ENCODE results near the gene EPAS1.

The EPAS1 gene

DNA sequence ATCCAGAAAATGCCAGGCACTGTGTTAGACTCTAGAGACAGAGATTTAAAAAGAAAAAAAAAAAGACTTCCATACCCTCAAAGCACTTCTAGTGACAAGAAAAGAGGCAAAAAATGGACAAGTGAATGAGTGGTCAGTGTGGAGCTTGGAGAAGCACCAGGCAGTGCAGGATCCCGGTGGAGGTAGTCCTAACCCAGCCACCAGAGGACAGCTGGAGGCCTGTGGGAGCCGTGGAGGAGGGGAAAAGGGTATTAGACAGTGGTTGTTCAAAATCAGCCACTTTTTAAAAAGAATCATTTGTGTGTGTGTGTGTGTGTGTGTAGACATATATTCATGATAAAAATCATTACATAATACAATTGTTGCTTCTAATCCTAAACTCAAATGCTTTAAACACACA lies 32.8 kb upstream of the EPAS1 start:
- TF ChIP-seq ZNF8 (CRISPR knock-in tag; IDR thresholded peaks at IDR 0.05) (no peak), TCF4 (CRISPR knock-in tag; IDR thresholded peaks at IDR 0.05; ENCODE audit: borderline replicate concordance) (no peak), ZNF70 (CRISPR knock-in tag; IDR thresholded peaks at IDR 0.05) (no peak)
- TF ChIP-seq, protein P1, sequence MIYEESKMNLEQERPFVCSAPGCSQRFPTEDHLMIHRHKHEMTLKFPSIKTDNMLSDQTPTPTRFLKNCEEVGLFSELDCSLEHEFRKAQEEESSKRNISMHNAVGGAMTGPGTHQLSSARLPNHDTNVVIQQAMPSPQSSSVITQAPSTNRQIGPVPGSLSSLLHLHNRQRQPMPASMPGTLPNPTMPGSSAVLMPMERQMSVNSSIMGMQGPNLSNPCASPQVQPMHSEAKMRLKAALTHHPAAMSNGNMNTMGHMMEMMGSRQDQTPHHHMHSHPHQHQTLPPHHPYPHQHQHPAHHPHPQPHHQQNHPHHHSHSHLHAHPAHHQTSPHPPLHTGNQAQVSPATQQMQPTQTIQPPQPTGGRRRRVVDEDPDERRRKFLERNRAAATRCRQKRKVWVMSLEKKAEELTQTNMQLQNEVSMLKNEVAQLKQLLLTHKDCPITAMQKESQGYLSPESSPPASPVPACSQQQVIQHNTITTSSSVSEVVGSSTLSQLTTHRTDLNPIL (CRISPR knock-in tag; IDR thresholded peaks at IDR 0.05; ENCODE audit: low read depth), result no peak
- ATAC-seq, result no peak

DNA sequence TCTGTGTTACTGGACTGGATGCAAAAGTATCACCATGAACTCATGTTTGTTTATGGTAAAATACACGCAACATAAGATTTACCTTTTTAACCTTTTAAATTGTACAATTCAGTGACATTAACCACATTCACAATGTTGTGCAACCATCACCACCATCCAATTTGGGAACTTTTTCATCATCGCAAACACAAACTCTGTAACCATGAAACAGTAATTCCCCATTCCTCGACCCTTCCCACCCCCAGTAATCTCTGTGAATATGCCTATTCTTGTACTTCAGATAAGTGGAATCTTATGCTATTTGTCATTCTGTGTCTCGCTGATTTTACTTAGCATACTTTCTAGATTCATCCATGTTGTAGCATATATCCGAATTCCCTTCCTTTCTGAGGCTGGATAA lies 31.1 kb upstream of the EPAS1 start:
- TF ChIP-seq ZNF8 (CRISPR knock-in tag; IDR thresholded peaks at IDR 0.05), result no peak
- TF ChIP-seq, protein P2, sequence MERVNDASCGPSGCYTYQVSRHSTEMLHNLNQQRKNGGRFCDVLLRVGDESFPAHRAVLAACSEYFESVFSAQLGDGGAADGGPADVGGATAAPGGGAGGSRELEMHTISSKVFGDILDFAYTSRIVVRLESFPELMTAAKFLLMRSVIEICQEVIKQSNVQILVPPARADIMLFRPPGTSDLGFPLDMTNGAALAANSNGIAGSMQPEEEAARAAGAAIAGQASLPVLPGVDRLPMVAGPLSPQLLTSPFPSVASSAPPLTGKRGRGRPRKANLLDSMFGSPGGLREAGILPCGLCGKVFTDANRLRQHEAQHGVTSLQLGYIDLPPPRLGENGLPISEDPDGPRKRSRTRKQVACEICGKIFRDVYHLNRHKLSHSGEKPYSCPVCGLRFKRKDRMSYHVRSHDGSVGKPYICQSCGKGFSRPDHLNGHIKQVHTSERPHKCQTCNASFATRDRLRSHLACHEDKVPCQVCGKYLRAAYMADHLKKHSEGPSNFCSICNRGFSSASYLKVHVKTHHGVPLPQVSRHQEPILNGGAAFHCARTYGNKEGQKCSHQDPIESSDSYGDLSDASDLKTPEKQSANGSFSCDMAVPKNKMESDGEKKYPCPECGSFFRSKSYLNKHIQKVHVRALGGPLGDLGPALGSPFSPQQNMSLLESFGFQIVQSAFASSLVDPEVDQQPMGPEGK (CRISPR knock-in tag; IDR thresholded peaks at IDR 0.05; ENCODE audit: borderline replicate concordance), result no peak
- no peak for TF ChIP-seq ZNF565 (CRISPR knock-in tag; conservative IDR thresholded peaks at IDR 0.05; ENCODE audit: low read depth)
- TF ChIP-seq OSR1 (CRISPR knock-in tag; IDR thresholded peaks at IDR 0.05), result no peak
- no peak for TF ChIP-seq TOX (CRISPR knock-in tag; IDR thresholded peaks at IDR 0.05; ENCODE audit: borderline replicate concordance)
- TF ChIP-seq, protein P3, sequence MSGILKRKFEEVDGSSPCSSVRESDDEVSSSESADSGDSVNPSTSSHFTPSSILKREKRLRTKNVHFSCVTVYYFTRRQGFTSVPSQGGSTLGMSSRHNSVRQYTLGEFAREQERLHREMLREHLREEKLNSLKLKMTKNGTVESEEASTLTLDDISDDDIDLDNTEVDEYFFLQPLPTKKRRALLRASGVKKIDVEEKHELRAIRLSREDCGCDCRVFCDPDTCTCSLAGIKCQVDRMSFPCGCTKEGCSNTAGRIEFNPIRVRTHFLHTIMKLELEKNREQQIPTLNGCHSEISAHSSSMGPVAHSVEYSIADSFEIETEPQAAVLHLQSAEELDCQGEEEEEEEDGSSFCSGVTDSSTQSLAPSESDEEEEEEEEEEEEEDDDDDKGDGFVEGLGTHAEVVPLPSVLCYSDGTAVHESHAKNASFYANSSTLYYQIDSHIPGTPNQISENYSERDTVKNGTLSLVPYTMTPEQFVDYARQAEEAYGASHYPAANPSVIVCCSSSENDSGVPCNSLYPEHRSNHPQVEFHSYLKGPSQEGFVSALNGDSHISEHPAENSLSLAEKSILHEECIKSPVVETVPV (CRISPR knock-in tag; IDR thresholded peaks at IDR 0.05), result no peak
- TF ChIP-seq ZFP3 (CRISPR knock-in tag; IDR thresholded peaks at IDR 0.05), result no peak
- no peak for TF ChIP-seq ZC3H10 (CRISPR knock-in tag; IDR thresholded peaks at IDR 0.05)
- TF ChIP-seq BACH2 (CRISPR knock-in tag; IDR thresholded peaks at IDR 0.05; ENCODE audit: borderline replicate concordance), result no peak
- no peak for TF ChIP-seq CSDC2 (CRISPR knock-in tag; IDR thresholded peaks at IDR 0.05)
- no peak for ATAC-seq

DNA sequence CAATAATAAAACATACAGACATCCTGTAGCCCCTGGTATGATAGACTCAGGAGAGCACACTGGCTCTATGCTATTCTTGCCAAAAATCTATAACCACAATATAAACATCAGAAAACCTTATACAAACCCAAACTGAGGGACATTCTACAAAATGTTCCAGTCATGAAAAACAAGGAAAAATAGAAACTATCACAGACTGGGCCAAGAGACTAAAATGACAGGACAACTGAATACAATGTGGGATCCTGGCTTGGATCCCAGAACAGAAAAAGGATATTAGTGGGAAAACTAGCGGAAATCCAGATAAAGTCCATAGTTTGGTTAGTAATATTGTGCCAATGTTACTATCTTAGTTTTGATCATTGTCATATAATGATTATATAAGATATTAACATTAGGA lies 29.6 kb upstream of the EPAS1 start:
- no peak for ATAC-seq
- TF ChIP-seq, protein P3 (CRISPR knock-in tag; IDR thresholded peaks at IDR 0.05), result no peak
- TF ChIP-seq ARNTL (CRISPR knock-in tag; IDR thresholded peaks at IDR 0.05; ENCODE audit: borderline replicate concordance, low read depth) (no peak), SNAI2 (CRISPR knock-in tag; IDR thresholded peaks at IDR 0.05) (no peak), ZNF8 (CRISPR knock-in tag; IDR thresholded peaks at IDR 0.05) (no peak), BACH2 (CRISPR knock-in tag; IDR thresholded peaks at IDR 0.05; ENCODE audit: borderline replicate concordance) (no peak)

DNA sequence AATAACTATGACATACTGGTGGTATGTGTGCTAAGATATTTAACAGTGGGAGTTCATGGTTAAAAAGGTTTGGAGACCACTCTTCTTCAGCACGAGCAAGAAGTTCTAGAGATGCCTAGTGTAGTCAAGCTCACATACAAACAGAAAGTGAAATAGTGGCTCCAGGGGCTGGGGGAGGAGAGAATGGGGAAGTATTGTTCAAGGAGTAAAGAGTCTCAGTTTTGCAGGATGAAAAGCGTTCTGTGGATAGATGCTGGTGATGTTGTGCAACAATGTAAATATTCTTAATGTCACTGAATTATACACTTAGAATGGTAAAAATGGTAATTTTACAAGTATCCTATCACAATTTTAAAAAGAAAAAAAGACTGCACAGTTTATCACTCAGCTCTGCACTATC lies 29.0 kb upstream of the EPAS1 start:
- ATAC-seq, result 0 out of 3 replicates have a peak, but pooled peaks have one; percentile 20
- TF ChIP-seq TOX (CRISPR knock-in tag; IDR thresholded peaks at IDR 0.05; ENCODE audit: borderline replicate concordance) (no peak), GLIS3 (CRISPR knock-in tag; IDR thresholded peaks at IDR 0.05) (no peak), ESRRG (CRISPR knock-in tag; IDR thresholded peaks at IDR 0.05) (no peak), ZFP3 (CRISPR knock-in tag; IDR thresholded peaks at IDR 0.05) (no peak), ZC3H10 (CRISPR knock-in tag; IDR thresholded peaks at IDR 0.05) (no peak), ISL1 (CRISPR knock-in tag; IDR thresholded peaks at IDR 0.05) (no peak), ZNF70 (CRISPR knock-in tag; IDR thresholded peaks at IDR 0.05) (no peak), CSDC2 (CRISPR knock-in tag; IDR thresholded peaks at IDR 0.05) (no peak)
- TF ChIP-seq, protein P4, sequence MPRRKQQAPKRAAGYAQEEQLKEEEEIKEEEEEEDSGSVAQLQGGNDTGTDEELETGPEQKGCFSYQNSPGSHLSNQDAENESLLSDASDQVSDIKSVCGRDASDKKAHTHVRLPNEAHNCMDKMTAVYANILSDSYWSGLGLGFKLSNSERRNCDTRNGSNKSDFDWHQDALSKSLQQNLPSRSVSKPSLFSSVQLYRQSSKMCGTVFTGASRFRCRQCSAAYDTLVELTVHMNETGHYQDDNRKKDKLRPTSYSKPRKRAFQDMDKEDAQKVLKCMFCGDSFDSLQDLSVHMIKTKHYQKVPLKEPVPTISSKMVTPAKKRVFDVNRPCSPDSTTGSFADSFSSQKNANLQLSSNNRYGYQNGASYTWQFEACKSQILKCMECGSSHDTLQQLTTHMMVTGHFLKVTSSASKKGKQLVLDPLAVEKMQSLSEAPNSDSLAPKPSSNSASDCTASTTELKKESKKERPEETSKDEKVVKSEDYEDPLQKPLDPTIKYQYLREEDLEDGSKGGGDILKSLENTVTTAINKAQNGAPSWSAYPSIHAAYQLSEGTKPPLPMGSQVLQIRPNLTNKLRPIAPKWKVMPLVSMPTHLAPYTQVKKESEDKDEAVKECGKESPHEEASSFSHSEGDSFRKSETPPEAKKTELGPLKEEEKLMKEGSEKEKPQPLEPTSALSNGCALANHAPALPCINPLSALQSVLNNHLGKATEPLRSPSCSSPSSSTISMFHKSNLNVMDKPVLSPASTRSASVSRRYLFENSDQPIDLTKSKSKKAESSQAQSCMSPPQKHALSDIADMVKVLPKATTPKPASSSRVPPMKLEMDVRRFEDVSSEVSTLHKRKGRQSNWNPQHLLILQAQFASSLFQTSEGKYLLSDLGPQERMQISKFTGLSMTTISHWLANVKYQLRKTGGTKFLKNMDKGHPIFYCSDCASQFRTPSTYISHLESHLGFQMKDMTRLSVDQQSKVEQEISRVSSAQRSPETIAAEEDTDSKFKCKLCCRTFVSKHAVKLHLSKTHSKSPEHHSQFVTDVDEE (CRISPR knock-in tag; IDR thresholded peaks at IDR 0.05), result no peak
